GM19193 (cell line): ENCODE measurements around the gene TSPAN2.

ENCODE experiments used
- POLR2A ChIP-seq: IDR thresholded peaks from 4 replicates; pipeline ENCODE4 v1.6.1; 2011; ENCODE audit not compliant: insufficient read depth, insufficient read length; ENCODE audit errors: extremely low read depth

TSPAN2 gene

DNA sequence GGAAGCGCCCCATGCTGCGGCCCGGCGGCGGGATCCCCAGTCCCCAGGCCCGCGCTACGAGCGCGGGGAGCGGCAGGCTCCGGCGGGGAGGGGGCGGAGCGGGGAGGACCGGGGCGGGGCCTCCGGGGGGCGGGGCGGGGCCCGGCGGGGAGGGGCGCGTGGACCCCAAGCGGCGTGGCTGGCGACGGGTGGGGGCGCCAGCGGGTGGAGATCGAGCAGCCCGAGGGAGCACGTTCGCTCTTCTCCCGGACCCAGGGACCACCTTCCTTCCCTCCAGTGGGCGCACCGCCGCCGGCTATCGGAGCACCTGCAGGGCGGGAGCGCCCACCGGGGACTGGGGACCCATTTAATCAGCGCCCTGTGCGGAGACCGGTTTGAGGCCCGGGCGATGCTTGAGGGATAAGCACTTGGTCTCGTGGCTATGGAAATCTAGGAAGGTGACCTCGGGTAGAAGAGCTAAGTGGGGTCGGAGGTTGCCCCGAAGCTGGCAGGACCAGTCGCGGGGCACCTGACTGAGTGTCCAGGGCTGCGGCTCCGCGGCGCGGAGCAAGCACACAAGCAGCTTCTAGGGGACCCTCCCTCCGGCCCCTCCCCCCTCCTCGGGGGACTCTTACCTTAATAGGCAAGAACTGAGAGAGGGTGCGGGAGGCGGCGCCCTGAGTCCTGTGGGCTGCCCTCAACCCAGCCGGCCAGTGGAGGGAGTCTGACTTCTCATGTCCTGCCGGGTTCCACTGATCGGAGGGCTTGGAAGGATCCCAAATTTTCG is at the start of gene TSPAN2:
Gene TSPAN2, minus strand, starts transcription at position 84 of the 766 bp plus-strand sequence. Its CDS starts 71 bp downstream, at position 13.
- TF ChIP-seq POLR2A: no peak

DNA sequence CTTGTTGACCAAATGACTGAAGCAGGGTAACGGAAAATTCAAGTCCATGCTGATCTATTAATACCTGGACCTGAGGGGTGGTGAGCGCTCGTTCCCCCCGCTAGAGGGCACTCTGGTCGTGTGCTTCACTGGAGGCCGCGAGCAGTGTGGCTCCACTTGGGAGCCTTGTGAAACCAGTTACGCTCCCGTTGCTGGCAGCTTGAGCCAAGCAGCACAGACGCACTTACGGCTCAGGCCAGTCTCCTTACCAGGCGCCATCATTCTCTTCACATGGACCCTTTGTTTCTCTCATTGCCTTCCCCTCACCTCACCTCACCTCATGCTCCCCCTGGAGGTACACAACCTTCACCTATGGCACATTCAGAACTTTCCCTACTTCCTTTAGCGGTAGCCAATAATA is 49.7 kb upstream of the TSPAN2 start:
- TF ChIP-seq POLR2A: no peak

- TF ChIP-seq POLR2A: no peak
Observed at GRCh38 chr1:115138271-115138670, 49.0 kb upstream of the TSPAN2 start.

DNA sequence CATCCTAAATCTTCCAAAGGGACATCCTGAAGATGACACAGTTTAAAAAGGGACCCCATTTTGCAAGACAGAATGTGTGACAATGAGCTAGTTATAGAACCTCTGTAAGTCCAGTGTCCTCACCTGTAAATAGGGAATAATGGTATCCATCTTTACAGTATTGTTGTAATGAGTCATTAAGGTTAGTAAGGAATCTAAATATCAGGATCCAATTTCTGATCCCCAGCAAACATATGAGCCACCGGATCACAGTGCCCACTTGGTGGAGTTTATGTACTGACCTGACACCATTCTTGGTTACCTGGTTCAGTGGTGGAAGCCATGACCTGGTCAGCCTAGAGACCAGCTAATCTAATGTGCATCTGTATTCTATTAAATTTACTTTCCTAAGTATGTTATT is 47.9 kb upstream of the TSPAN2 start:
- TF ChIP-seq POLR2A: no peak

- TF ChIP-seq POLR2A: no peak
Observed at GRCh38 chr1:115136706-115137105, 47.4 kb upstream of the TSPAN2 start.

DNA sequence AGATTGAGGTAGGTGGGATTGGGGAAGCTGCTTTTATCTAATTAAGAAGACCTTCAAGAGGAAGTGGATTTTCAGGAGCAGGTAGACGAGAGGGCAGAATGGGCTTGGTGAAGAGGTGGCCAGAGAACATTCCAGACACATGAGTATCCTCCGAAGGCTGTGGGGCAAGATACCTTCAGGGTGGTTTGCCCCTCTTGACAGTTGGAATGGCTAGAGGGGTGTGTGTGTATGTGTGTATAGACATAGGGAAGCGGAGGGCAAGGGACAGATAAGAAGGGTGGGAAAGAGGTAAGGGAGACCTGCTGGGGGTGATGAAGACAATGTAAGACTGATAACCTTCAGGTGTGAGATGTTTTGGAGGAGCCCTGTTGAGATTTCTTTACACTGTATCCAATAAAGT is 46.8 kb upstream of the TSPAN2 start:
- TF ChIP-seq POLR2A: no peak

GRCh38 chr1:115135681-115136080 is 46.4 kb upstream of the TSPAN2 start:
- no peak for TF ChIP-seq POLR2A

DNA sequence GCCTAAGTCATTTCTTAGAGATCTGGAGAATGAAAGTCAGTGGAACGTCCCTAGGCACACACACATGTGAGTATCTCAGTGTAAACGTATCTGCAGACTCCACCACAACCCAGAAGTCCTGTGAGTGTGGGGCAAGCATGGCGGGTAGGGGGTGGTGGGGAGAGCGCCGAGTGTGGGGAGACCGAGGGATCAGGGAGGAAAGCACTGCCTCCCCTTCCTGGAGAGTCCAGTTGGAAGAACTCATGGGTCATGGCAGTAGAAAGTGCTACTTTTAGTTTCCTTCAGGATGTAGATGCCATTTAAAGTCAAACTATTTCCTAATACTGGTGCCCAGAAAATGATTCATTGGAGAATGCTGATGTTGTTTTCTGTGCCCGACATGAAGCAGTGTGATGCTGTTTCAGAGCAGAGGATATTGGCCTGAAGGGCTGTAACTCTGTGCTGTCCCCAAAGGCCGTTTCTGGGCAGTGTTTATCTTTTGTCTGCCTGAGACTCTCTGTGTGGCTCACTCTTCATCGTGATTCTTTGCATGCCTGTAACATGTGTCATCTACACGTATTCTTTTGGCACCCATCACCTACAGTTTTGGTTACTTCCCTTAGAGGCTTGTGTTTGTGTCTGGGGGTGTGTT is 45.7 kb upstream of the TSPAN2 start:
- TF ChIP-seq POLR2A: no peak

DNA sequence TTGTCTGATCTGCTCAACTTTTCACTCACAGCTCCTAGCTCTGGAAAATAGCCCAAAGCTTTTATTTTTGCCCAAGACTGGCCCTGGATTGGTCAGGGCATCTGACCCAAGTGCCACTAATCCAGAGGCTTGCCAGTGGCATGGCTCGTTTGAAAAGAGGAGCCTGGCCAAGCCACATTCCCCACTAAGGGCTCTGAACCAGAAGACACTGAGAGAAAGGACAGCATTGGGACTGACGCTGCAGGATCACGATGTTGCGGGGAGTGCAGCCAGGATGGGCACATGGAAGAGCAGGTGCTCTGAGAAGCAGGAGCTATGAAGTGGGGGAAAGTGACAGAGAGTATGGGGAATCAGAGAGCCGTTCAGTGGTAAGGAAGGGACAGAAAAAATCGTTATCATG is 44.9 kb upstream of the TSPAN2 start:
- TF ChIP-seq POLR2A: no peak

- TF ChIP-seq POLR2A: no peak
Observed at GRCh38 chr1:115133440-115133839, 44.1 kb upstream of the TSPAN2 start.

- TF ChIP-seq POLR2A: no peak
Observed at GRCh38 chr1:115130786-115131185, 41.5 kb upstream of the TSPAN2 start.

GRCh38 chr1:115129071-115129640 is 39.9 kb upstream of the TSPAN2 start:
- TF ChIP-seq POLR2A: no peak

DNA sequence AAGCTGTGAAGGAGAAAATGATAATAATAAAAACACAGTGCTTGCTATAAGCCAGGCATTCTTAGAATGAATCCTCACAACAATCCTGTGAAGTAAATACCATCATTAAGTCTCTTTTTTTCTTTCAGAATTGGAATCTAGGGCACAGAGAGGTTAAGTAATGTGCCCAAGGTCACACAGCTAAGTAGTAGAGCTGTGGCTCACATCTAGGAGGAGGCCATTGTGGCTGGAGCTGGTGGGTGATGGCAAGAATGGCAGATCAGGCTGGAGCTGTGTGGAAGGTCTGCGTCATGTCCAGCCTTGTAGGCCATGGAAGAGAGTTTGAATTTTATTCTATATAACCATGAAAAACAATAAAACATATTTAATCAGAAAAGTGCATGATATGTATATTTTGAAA is 38.2 kb upstream of the TSPAN2 start:
- TF ChIP-seq POLR2A: no peak

DNA sequence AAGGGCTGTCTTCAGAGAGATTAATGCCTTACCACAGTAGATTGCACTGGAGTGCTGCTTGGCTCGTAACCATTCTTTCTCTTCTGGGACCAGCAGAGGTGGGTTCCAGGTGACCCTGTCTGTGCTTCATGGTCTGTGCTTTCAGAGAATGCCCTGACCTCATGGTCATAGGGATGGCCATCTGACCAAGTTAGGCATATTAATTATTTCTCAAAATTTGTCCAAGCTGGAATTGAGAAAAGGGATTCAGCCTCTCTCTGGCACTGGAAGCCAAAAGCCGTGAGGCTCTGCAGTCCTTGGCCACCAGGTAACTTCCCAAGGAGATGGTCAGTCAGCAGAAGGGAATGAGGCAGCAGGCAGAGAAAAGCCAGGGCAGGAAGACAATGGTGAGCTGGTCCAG is 37.2 kb upstream of the TSPAN2 start:
- no peak for TF ChIP-seq POLR2A

GRCh38 chr1:115123116-115123515 is 33.8 kb upstream of the TSPAN2 start:
- no peak for TF ChIP-seq POLR2A

DNA sequence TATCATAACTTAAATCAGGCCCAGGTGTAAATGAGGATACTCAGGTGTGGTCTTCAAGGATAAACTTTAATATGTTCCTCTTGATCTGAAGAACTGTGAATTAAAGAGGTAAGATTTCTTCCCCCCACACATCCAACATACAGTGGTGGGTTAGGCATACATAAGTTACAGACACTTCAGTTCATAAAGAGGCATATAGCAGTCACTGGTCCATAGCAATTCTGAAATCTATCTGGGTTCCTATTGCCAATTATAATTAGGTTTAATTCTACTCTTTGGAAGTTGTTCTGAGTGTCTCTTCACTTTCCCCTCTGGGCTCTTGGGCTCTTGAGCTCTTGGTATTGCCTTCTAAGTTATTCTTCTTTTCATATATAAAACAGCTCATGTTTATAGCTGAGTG is 32.5 kb upstream of the TSPAN2 start:
- TF ChIP-seq POLR2A: no peak

DNA sequence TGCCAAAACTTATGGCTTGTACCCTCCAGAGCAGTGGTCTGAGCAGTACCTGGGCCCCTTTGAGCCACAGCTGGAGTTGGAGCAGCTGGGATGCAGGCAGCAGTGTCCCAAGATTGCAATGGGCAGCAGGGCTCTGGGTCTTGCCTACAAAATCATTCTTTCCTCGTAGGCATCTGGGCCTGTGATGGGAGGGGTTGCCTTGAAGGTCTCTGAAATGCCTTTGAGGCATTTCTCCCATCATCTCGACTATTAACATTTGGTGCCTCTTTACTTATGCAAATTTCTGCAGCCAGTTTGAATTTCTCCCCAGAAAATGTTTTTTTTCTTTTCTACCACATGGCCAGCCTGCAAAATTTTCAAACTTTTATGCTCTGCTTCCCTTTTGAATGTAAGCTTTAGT is 31.0 kb upstream of the TSPAN2 start:
- no peak for TF ChIP-seq POLR2A

- TF ChIP-seq POLR2A: no peak
Observed at GRCh38 chr1:115118611-115119010, 29.3 kb upstream of the TSPAN2 start.
